ENCODE measurements around the gene PRKCZ.

- TF ChIP-seq CTCF (IDR thresholded peaks at IDR 0.05; ENCODE audit: low read depth, low read length) (no peak), EZH2phosphoT487 (IDR thresholded peaks at IDR 0.05; ENCODE audit: low read depth) (no peak)
These were observed 115.4 kb downstream of the PRKCZ start for GRCh38 chr1:2165646-2166045.

Data from OCI-LY3 (cell line).